ENCODE measurements around the gene LANCL2. TPM values are rescaled to one million over a fixed set of nuclear protein-coding genes. Genes with fewer than 3 reads are reported as not detected.
"Not testable (repeated sequence)": the region's sequence is repeated elsewhere in the genome, so short reads cannot be mapped to it uniquely, and the experiment has no call there.

LANCL2 gene
- polyA plus RNA-seq, 4 donors: 12.1 to 19.4 (median 13.8) TPM

DNA sequence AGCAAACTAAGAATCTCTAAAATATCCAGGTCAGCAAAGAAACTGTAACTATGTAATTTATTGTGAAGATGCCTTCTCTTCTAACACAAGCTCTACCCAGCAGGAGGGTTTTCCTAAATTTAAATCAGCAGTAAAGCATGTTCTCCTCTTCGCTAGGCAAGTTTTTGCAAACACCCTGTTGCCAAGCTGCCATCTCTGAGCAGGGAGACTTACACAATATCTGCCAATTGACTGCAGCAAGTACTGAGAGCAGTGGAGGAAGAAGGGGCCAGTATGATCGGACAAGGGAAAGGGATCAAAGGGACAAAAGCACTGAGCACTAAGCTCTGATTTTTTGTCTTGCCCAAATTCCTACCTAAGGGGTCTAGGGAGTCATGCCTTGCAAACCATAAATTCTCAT, 16.0 kb upstream of the LANCL2 start:
- peaks cover 0 to 4% (median 0%) of the 10 kb centered on the region in 3 donors for H3K27me3 ChIP-seq (ENCODE audit: control insufficient read depth in 3 of 3, insufficient read depth in 3 of 3, low read length in 3 of 3)
- FAIRE-seq: no peak
- H3K27ac ChIP-seq (ENCODE audit: low read depth in 1 of 3, low read length in 2 of 3): no peak overlapping the region
- DNase-seq: no peak
- H3K4me3 ChIP-seq (ENCODE audit: low read depth in 1 of 3, low read length in 3 of 3): no peak overlapping the region
- peaks cover 0 to 6% of the 10 kb centered on the region in 2 donors for H3K9me3 ChIP-seq (ENCODE audit: control insufficient read depth in 2 of 2, insufficient read depth in 1 of 2, low read depth in 1 of 2, low read length in 1 of 2)
- no peaks in the 10 kb centered on the region for H3K36me3 ChIP-seq (ENCODE audit: control insufficient read depth in 3 of 3, insufficient read depth in 2 of 3, low read depth in 1 of 3, low read length in 3 of 3)
- no peaks in the 10 kb centered on the region for H3K4me1 ChIP-seq (ENCODE audit: control insufficient read depth in 3 of 3, insufficient read depth in 2 of 3, low read depth in 1 of 3, low read length in 2 of 3)
- WGBS, 3 donors: 40 to 66% (median 57%) methylated on average over 2 of the region's 2 CpGs

DNA sequence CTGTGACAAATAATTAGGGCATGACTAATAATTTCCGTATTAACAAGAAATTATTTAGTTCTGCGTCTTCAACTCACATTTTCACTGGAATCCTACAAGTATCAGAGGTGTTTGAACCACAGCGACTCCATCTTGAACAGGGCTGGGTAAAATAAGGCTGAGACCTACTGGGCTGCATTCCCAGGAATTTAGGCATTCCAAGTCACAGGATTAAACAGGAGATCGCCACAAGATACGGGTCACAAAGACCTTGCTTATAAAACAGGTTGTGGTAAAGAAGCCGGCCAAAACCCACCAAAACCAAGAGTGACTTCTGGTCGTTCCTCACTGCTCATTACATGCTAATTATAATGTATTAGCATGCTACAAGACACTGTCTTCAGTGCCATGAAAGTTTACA, 14.9 kb upstream of the LANCL2 start:
- 69 to 77% (median 76%) methylated on average over 7 of the region's 7 CpGs for WGBS, 3 donors
- no peaks in the 10 kb centered on the region for H3K4me1 ChIP-seq (ENCODE audit: control insufficient read depth in 3 of 3, insufficient read depth in 2 of 3, low read depth in 1 of 3, low read length in 2 of 3)
- H3K4me3 ChIP-seq (ENCODE audit: low read depth in 1 of 3, low read length in 3 of 3): no peak overlapping the region
- H3K36me3 ChIP-seq (ENCODE audit: control insufficient read depth in 3 of 3, insufficient read depth in 2 of 3, low read depth in 1 of 3, low read length in 3 of 3): no peaks in the 10 kb centered on the region
- no peak overlapping the region for H3K27ac ChIP-seq (ENCODE audit: low read depth in 1 of 3, low read length in 2 of 3)
- no peaks in the 10 kb centered on the region for H3K9me3 ChIP-seq (ENCODE audit: control insufficient read depth in 2 of 2, insufficient read depth in 1 of 2, low read depth in 1 of 2, low read length in 1 of 2)
- no peak for DNase-seq
- FAIRE-seq: no peak
- H3K27me3 ChIP-seq (ENCODE audit: control insufficient read depth in 3 of 3, insufficient read depth in 3 of 3, low read length in 3 of 3): no peaks in the 10 kb centered on the region

DNA sequence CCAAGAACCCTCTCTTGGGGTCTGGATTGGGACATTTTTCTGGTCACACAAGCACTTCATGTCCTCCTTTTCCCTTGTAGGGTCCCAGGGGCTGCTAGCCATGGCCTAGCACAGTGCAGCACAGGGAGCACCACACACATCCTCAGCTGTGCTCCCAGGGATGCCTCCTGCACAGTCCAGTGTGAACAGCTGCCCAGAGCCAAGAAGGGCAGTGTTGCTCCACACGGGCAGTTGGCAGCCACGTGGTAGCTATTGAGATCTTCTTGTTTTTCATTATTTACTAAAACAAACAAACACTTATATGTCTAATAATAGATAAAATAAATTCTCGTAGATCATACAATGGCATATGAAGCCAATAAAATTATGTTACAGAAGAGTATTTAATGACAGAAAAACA, 13.9 kb upstream of the LANCL2 start:
- Histone ChIP-seq H3K9me3 (ENCODE audit: control insufficient read depth in 2 of 2, insufficient read depth in 1 of 2, low read depth in 1 of 2, low read length in 1 of 2) (no peaks in the 10 kb centered on the region), H3K27me3 (ENCODE audit: control insufficient read depth in 3 of 3, insufficient read depth in 3 of 3, low read length in 3 of 3) (no peaks in the 10 kb centered on the region), H3K4me1 (ENCODE audit: control insufficient read depth in 3 of 3, insufficient read depth in 2 of 3, low read depth in 1 of 3, low read length in 2 of 3) (no peaks in the 10 kb centered on the region), H3K27ac (ENCODE audit: low read depth in 1 of 3, low read length in 2 of 3) (no peak overlapping the region), H3K36me3 (ENCODE audit: control insufficient read depth in 3 of 3, insufficient read depth in 2 of 3, low read depth in 1 of 3, low read length in 3 of 3) (no peaks in the 10 kb centered on the region), H3K4me3 (ENCODE audit: low read depth in 1 of 3, low read length in 3 of 3) (no peak overlapping the region)
- WGBS, 3 donors: 28 to 49% (median 43%) methylated on average over 3 of the region's 3 CpGs
- FAIRE-seq (no peak), DNase-seq (no peak)

DNA sequence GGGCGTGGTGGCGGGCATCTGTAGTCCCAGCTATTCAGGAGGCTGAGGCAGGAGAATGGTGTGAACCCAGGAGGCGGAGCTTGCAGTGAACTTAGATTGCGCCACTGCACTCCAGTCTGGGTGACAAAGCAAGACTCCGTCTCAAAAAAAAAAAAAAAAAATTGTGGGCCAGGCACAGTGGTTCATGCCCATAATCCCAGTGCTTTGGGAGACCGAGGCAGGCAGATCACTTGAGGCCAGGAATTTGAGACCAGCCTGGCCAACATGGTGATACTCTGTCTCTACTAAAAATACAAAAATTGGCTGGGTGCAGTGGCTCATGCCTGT, 12.2 kb upstream of the LANCL2 start:
- not testable (repeated sequence) for H3K9me3 ChIP-seq (ENCODE audit: control insufficient read depth in 2 of 2, insufficient read depth in 1 of 2, low read depth in 1 of 2, low read length in 1 of 2); DNase-seq; H3K4me1 ChIP-seq (ENCODE audit: control insufficient read depth in 3 of 3, insufficient read depth in 2 of 3, low read depth in 1 of 3, low read length in 2 of 3); FAIRE-seq; H3K27ac ChIP-seq (ENCODE audit: low read depth in 1 of 3, low read length in 2 of 3); H3K4me3 ChIP-seq (ENCODE audit: low read depth in 1 of 3, low read length in 3 of 3); H3K36me3 ChIP-seq (ENCODE audit: control insufficient read depth in 3 of 3, insufficient read depth in 2 of 3, low read depth in 1 of 3, low read length in 3 of 3); H3K27me3 ChIP-seq (ENCODE audit: control insufficient read depth in 3 of 3, insufficient read depth in 3 of 3, low read length in 3 of 3)
- WGBS, 3 donors: 90 to 97% (median 97%) methylated on average over 6 of the region's 6 CpGs

DNA sequence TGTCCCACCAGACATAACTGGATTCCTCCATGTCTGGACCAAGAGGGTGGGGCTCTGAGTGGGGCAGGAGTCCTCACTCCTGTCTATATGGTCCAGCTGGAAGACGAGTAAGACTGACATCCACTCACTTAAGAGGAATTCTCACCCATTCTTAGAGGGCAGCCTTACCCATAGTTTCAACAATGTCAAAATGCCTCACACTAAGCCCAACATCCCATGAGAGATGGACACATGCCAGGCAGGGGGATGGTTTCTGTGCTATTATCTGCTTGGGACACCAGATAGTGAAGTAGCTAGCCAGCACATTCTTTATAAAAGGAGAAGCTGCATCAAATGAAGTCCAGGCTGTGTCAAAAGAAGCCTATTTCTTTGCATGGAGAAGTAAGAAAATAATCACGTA, 4.7 kb upstream of the LANCL2 start:
- Histone ChIP-seq H3K36me3 (ENCODE audit: control insufficient read depth in 3 of 3, insufficient read depth in 2 of 3, low read depth in 1 of 3, low read length in 3 of 3) (no peaks in the 10 kb centered on the region), H3K27ac (ENCODE audit: low read depth in 1 of 3, low read length in 2 of 3) (no peak overlapping the region), H3K27me3 (ENCODE audit: control insufficient read depth in 3 of 3, insufficient read depth in 3 of 3, low read length in 3 of 3) (peaks cover 0 to 4% (median 0%) of the 10 kb centered on the region in 3 donors), H3K4me3 (ENCODE audit: low read depth in 1 of 3, low read length in 3 of 3) (no peak overlapping the region), H3K9me3 (ENCODE audit: control insufficient read depth in 2 of 2, insufficient read depth in 1 of 2, low read depth in 1 of 2, low read length in 1 of 2) (no peaks in the 10 kb centered on the region), H3K4me1 (ENCODE audit: control insufficient read depth in 3 of 3, insufficient read depth in 2 of 3, low read depth in 1 of 3, low read length in 2 of 3) (peaks cover 0 to 4% (median 0%) of the 10 kb centered on the region in 3 donors)
- FAIRE-seq: no peak
- 74 to 87% (median 85%) methylated on average over 2 of the region's 2 CpGs for WGBS, 3 donors
- DNase-seq: no peak

DNA sequence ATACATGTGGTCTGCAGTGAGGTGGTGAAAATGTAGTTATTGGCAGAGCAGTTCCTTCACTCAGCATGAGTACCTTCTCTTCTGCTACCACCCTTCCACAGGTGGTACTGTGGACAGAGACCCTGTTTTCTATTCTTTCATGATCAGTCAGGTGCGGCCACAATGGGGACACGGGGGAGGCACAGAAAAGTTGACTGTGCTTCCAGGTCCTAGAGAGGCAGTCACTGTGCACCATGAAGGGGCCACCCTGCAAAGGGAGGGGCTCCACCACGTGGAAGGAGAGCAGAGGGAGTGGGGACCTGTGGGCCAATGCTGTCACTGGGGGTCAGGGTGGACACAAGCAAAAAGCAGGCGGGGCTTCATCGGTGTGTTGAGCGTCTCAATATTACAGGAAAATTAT, 3.6 kb upstream of the LANCL2 start:
- no peak overlapping the region for H3K27ac ChIP-seq (ENCODE audit: low read depth in 1 of 3, low read length in 2 of 3)
- FAIRE-seq (no peak), DNase-seq (no peak)
- H3K36me3 ChIP-seq (ENCODE audit: control insufficient read depth in 3 of 3, insufficient read depth in 2 of 3, low read depth in 1 of 3, low read length in 3 of 3): no peaks in the 10 kb centered on the region
- H3K4me1 ChIP-seq (ENCODE audit: control insufficient read depth in 3 of 3, insufficient read depth in 2 of 3, low read depth in 1 of 3, low read length in 2 of 3): peaks cover 0 to 4% (median 0%) of the 10 kb centered on the region in 3 donors
- no peak overlapping the region for H3K4me3 ChIP-seq (ENCODE audit: low read depth in 1 of 3, low read length in 3 of 3)
- 79 to 81% (median 80%) methylated on average over 6 of the region's 6 CpGs for WGBS, 3 donors
- H3K27me3 ChIP-seq (ENCODE audit: control insufficient read depth in 3 of 3, insufficient read depth in 3 of 3, low read length in 3 of 3): peaks cover 0 to 4% (median 0%) of the 10 kb centered on the region in 3 donors
- H3K9me3 ChIP-seq (ENCODE audit: control insufficient read depth in 2 of 2, insufficient read depth in 1 of 2, low read depth in 1 of 2, low read length in 1 of 2): no peaks in the 10 kb centered on the region

DNA sequence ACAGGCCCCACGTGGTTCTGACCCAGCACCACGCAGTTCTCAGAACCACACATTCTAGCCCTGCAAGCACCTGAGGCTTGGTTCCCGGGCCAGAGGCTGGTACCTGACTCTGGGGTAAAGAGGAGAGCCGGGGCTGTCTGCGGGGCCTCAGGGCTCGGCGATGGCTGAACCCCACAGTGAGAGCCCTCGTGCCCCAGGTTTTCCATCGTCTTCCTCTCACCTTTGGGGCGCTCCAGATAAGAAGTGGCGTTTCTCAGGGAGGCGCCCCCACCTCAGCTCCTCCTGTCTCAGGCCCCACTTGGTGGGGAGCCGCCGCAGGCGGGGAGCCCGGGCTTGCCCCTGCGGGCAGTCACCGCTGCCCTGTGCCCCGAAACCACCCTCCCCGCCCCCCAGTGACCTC, 2.2 kb upstream of the LANCL2 start:
- FAIRE-seq (no peak), DNase-seq (no peak)
- whole genome bisulfite sequencing, 3 donors: 92 to 95% (median 95%) methylated on average over 20 of the region's 20 CpGs

DNA sequence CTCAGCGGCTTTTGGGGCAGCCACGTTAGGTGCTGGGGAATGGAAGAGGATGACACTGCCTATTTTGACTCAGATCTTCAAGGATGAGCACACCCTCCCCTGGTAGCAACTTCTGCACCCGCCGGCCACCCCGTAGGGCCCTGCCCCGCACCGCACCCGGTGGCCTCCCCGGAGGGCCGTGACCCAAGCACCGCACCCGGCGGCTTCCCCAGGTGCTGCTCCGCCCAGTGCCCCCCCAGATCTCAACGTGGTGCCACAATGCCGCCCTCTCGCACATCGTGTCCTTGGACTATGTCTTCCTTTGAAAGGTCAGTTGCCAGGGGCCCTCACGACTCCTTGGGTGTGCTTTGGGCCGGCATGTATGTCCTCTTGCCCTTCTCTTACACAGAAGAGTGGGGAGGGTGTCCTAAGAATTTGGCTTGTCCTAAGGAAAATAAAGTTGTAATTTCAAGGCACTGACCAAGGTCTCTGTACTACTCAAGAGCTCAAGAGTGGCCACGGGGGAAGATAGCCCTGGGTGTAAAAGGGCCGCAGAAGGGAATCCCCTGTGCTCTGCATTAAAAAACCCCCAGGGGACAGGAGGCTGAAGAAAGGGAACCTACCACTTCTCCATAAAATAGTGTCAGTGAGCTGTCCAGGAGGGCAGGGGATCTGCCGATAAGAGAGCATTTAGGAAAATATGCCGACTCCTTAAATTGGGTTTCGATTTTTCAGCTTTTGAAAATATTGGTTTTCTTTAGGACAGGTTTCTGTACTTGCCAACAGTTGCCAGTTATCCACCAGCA, 1.6 kb upstream of the LANCL2 start:
- no peaks in the 10 kb centered on the region for H3K9me3 ChIP-seq (ENCODE audit: control insufficient read depth in 2 of 2, insufficient read depth in 1 of 2, low read depth in 1 of 2, low read length in 1 of 2)
- H3K4me3 ChIP-seq (ENCODE audit: low read depth in 1 of 3, low read length in 3 of 3): no peak overlapping the region
- FAIRE-seq (no peak), DNase-seq (no peak)
- no peak overlapping the region for H3K27ac ChIP-seq (ENCODE audit: low read depth in 1 of 3, low read length in 2 of 3)
- no peaks in the 10 kb centered on the region for H3K27me3 ChIP-seq (ENCODE audit: control insufficient read depth in 3 of 3, insufficient read depth in 3 of 3, low read length in 3 of 3)
- peaks cover 0 to 9% (median 0%) of the 10 kb centered on the region in 3 donors for H3K4me1 ChIP-seq (ENCODE audit: control insufficient read depth in 3 of 3, insufficient read depth in 2 of 3, low read depth in 1 of 3, low read length in 2 of 3)
- no peaks in the 10 kb centered on the region for H3K36me3 ChIP-seq (ENCODE audit: control insufficient read depth in 3 of 3, insufficient read depth in 2 of 3, low read depth in 1 of 3, low read length in 3 of 3)
- 82 to 88% (median 85%) methylated on average over 25 of the region's 25 CpGs for WGBS, 3 donors

More for the DNA sequence above, 2.2 kb upstream of the LANCL2 start:
- Histone ChIP-seq H3K9me3 (ENCODE audit: control insufficient read depth in 2 of 2, insufficient read depth in 1 of 2, low read depth in 1 of 2, low read length in 1 of 2) (no peaks in the 10 kb centered on the region), H3K4me3 (ENCODE audit: low read depth in 1 of 3, low read length in 3 of 3) (no peak overlapping the region), H3K27me3 (ENCODE audit: control insufficient read depth in 3 of 3, insufficient read depth in 3 of 3, low read length in 3 of 3) (peaks cover 0 to 2% (median 0%) of the 10 kb centered on the region in 3 donors), H3K36me3 (ENCODE audit: control insufficient read depth in 3 of 3, insufficient read depth in 2 of 3, low read depth in 1 of 3, low read length in 3 of 3) (no peaks in the 10 kb centered on the region), H3K27ac (ENCODE audit: low read depth in 1 of 3, low read length in 2 of 3) (no peak overlapping the region), H3K4me1 (ENCODE audit: control insufficient read depth in 3 of 3, insufficient read depth in 2 of 3, low read depth in 1 of 3, low read length in 2 of 3) (peaks cover 0 to 9% (median 0%) of the 10 kb centered on the region in 3 donors)
